HTR-8/SVneo (cell line): ENCODE measurements around the gene NGLY1.

Experiments used
- DNase-seq: peaks from one replicate; pipeline ENCODE4 v3.0.0; 2011; ENCODE audit warnings: low spot score, mixed read lengths; ENCODE audit not compliant: insufficient read length
- FAIRE-seq: peaks from 2 replicates; lab custom pipeline; 2011; peaks lifted over from hg19 to GRCh38; lab: Jason Lieb, UNC

The NGLY1 gene

GRCh38 chr3:25787689-25788088 is 4.4 kb upstream of the NGLY1 start:
- FAIRE-seq (no peak), DNase-seq (no peak)

- FAIRE-seq (no peak), DNase-seq (no peak)
These were observed 2.6 kb upstream of the NGLY1 start for GRCh38 chr3:25785826-25786225.

- DNase-seq, result no peak
- no peak for FAIRE-seq
These were observed 1.7 kb upstream of the NGLY1 start for GRCh38 chr3:25784971-25785370.

GRCh38 chr3:25783661-25784512 is 644 bp upstream of the NGLY1 start:
- FAIRE-seq, result no peak
- DNase-seq, result peak; percentile 41

- no peak for FAIRE-seq
- DNase-seq, result no peak
These were observed 656 bp downstream of the NGLY1 start for GRCh38 chr3:25782636-25782937.

GRCh38 chr3:25781758-25782594 is 1.3 kb downstream of the NGLY1 start:
- FAIRE-seq (no peak), DNase-seq (no peak)

GRCh38 chr3:25781145-25781757 is 2.0 kb downstream of the NGLY1 start:
- DNase-seq (no peak), FAIRE-seq (no peak)

GRCh38 chr3:25780618-25781017 is 2.6 kb downstream of the NGLY1 start:
- DNase-seq (no peak), FAIRE-seq (no peak)

- FAIRE-seq (no peak), DNase-seq (no peak)
These were observed 7.3 kb downstream of the NGLY1 start for GRCh38 chr3:25775936-25776335.

- no peak for DNase-seq
- no peak for FAIRE-seq
These were observed 14.4 kb downstream of the NGLY1 start for GRCh38 chr3:25768851-25769250.

- DNase-seq (no peak), FAIRE-seq (no peak)
These were observed 31.5 kb downstream of the NGLY1 start for GRCh38 chr3:25751725-25752124.

- DNase-seq (no peak), FAIRE-seq (no peak)
These were observed 32.2 kb downstream of the NGLY1 start for GRCh38 chr3:25751048-25751447.

GRCh38 chr3:25749031-25749581 is 34.1 kb downstream of the NGLY1 start:
- FAIRE-seq (no peak), DNase-seq (no peak)

GRCh38 chr3:25748189-25748588 is 35.1 kb downstream of the NGLY1 start:
- DNase-seq (no peak), FAIRE-seq (no peak)

- FAIRE-seq, result no peak
- DNase-seq, result no peak
These were observed 36.2 kb downstream of the NGLY1 start for GRCh38 chr3:25747033-25747432.

GRCh38 chr3:25744470-25744869 is 38.8 kb downstream of the NGLY1 start:
- DNase-seq (no peak), FAIRE-seq (no peak)

GRCh38 chr3:25728101-25728500 is 55.1 kb downstream of the NGLY1 start:
- DNase-seq (no peak), FAIRE-seq (no peak)

- no peak for FAIRE-seq
These were observed 55.9 kb downstream of the NGLY1 start for GRCh38 chr3:25727316-25727715.

GRCh38 chr3:25725810-25726209 is 57.4 kb downstream of the NGLY1 start:
- FAIRE-seq (no peak), DNase-seq (no peak)

More at GRCh38 chr3:25727316-25727715, 55.9 kb downstream of the NGLY1 start:
- no peak for DNase-seq

GRCh38 chr3:25724948-25725645 is 58.1 kb downstream of the NGLY1 start:
- DNase-seq, result no peak
- FAIRE-seq, result no peak
